B cell (primary cell): ENCODE data around the gene NCMAP. TPM values are rescaled to one million over a fixed set of nuclear protein-coding genes. Genes with fewer than 3 reads are reported as not detected.

Experiments
- ATAC-seq: fragments of 200-7000 bp; cut with Tn5 transposase; one replicate; pipeline ENCODE4 v1.10.0; 2021; ENCODE audit warnings: low read depth, mild to moderate bottlenecking, moderate number of reproducible peaks, moderate library complexity
- CTCF ChIA-PET: fragments of 350-600 bp; sonication (Branson Sonifier 250); formaldehyde crosslinking; loops from one replicate; lab custom pipeline; 2021; ENCODE audit warnings: antibody characterized with exemption, inconsistent platforms; lab: Charles Lee
- POLR2A ChIA-PET: fragments of 350-600 bp; sonication (Branson Sonifier 250); formaldehyde crosslinking; loops from one replicate; lab custom pipeline; 2021; ENCODE audit warnings: antibody characterized with exemption; lab: Charles Lee
- DNase-seq: peaks from one replicate; pipeline ENCODE4 v3.0.0; 2013
- H2AFZ ChIP-seq: 2 replicates; pipeline ENCODE4 v1.6.1; 2012; ENCODE audit warnings: mild to moderate bottlenecking, low read depth, low read length; ENCODE audit not compliant: insufficient read depth, poor library complexity, severe bottlenecking
- H3K27ac ChIP-seq, 2 donors: 1 replicate in 1 of 2; 2 replicates in 1 of 2; pipeline ENCODE4 v1.5.1; 2012 to 2013; ENCODE audit warnings: low read length in 2 of 2, mild to moderate bottlenecking in 2 of 2, moderate library complexity in 1 of 2
- H3K27me3 ChIP-seq, 4 experiments: fragments of 200-600 bp in 1 of 4; sonication (generic) in 1 of 4; replicated peaks in 1 of 4; 1 replicate in 2 of 4; 2 replicates in 2 of 4; pipeline versions ENCODE4 v1.6.1 to v1.7.0; 2013 to 2016; ENCODE audit warnings: low read length in 3 of 4, mild to moderate bottlenecking in 2 of 4, mixed read lengths in 1 of 4, moderate library complexity in 1 of 4; ENCODE audit not compliant: insufficient read depth in 4 of 4, control insufficient read depth in 3 of 4; ENCODE audit errors: control extremely low read depth in 1 of 4
- H3K36me3 ChIP-seq, 2 experiments: replicated peaks in 1 of 2; 1 replicate in 1 of 2; 2 replicates in 1 of 2; pipeline versions ENCODE4 v1.6.1 to v1.7.1; 2013; ENCODE audit warnings: low read length in 1 of 2; ENCODE audit not compliant: insufficient read depth in 2 of 2, control insufficient read depth in 1 of 2; ENCODE audit errors: control extremely low read depth in 1 of 2, extremely low read depth in 1 of 2
- H3K4me1 ChIP-seq, 2 donors: fragments of 200-600 bp in 1 of 2; sonication (generic) in 1 of 2; 1 replicate in 1 of 2; 2 replicates in 1 of 2; pipeline versions ENCODE4 v1.5.1 to v1.6.1; 2013 to 2017; ENCODE audit warnings: low read length in 2 of 2; ENCODE audit not compliant: control insufficient read depth in 2 of 2, insufficient read depth in 2 of 2
- H3K4me2 ChIP-seq: replicated peaks from 2 replicates; pipeline ENCODE3; 2012; ENCODE audit warnings: mild to moderate bottlenecking, low read depth, low read length; ENCODE audit not compliant: poor library complexity, severe bottlenecking
- H3K4me3 ChIP-seq, 5 experiments: fragments of 200-600 bp in 1 of 5; sonication (generic) in 1 of 5; 1 replicate in 3 of 5; 2 replicates in 2 of 5; pipeline versions ENCODE4 v1.5.1 to v1.7.0; 2011 to 2016; ENCODE audit warnings: low read length in 4 of 5, mild to moderate bottlenecking in 4 of 5, low read depth in 2 of 5, control low read depth in 1 of 5, moderate library complexity in 1 of 5; ENCODE audit not compliant: insufficient read depth in 1 of 5; ENCODE audit errors: control extremely low read depth in 1 of 5, extremely low read depth in 1 of 5
- H3K79me2 ChIP-seq: fragments of 200-600 bp; sonication (generic); one replicate; pipeline ENCODE4 v1.6.0; 2016; ENCODE audit warnings: low read length; ENCODE audit not compliant: control insufficient read depth, insufficient read depth
- H3K9ac ChIP-seq: fragments of 200-600 bp; sonication (generic); 2 replicates; pipeline ENCODE4 v1.6.1; 2017; ENCODE audit warnings: mild to moderate bottlenecking, low read length, moderate library complexity
- H3K9me3 ChIP-seq, 3 donors: one replicate each; pipeline versions ENCODE4 v1.6.1 to v1.7.1; 2013; ENCODE audit warnings: low read length in 2 of 3; ENCODE audit not compliant: control insufficient read depth in 2 of 3, insufficient read depth in 1 of 3; ENCODE audit errors: control extremely low read depth in 1 of 3
- H4K20me1 ChIP-seq: 2 replicates; pipeline ENCODE4 v1.6.0; 2012; ENCODE audit warnings: mild to moderate bottlenecking, low read length; ENCODE audit not compliant: insufficient read depth, control insufficient read depth, poor library complexity, severe bottlenecking
- H3K27ac Mint-ChIP-seq: one replicate; pipeline ENCODE4 v1.8.0; 2021; ENCODE audit warnings: mixed read lengths
- H3K27me3 Mint-ChIP-seq: one replicate; pipeline ENCODE4 v1.8.0; 2021; ENCODE audit warnings: mixed read lengths
- H3K4me1 Mint-ChIP-seq: one replicate; pipeline ENCODE4 v1.8.0; 2021; ENCODE audit warnings: mixed read lengths
- H3K4me3 Mint-ChIP-seq: one replicate; pipeline ENCODE4 v1.8.0; 2021; ENCODE audit warnings: mixed read lengths
- H3K9me3 Mint-ChIP-seq: one replicate; pipeline ENCODE4 v1.8.0; 2022; ENCODE audit warnings: mixed read lengths; ENCODE audit not compliant: insufficient read depth
- EZH2 ChIP-seq: IDR thresholded peaks from 2 replicates; pipeline ENCODE4 v1.6.1; 2012; ENCODE audit warnings: borderline replicate concordance, low read depth, mild to moderate bottlenecking, moderate library complexity, low read length; ENCODE audit not compliant: insufficient read depth, poor library complexity, severe bottlenecking
- WGBS: methylation state at CpG from one replicate; pipeline ENCODE4 v1.1.5; 2013; ENCODE audit warnings: missing lambda C conversion rate; ENCODE audit not compliant: insufficient coverage; 5-methylcytosine and 5-hydroxymethylcytosine counted together
- intact Hi-C: fragments of 100-400 bp; cut with micrococcal nuclease; formaldehyde crosslinking; loops from one replicate; pipeline ENCODE4 v1.10.0; 2022
- polyA plus RNA-seq: library from polyadenylated mRNA; depleted of rRNA; stranded (reverse); fragments of >200 nt; gene quantifications from 2 replicates; pipeline ENCODE4 v1.2.3, GENCODE V29; 2012
- total RNA-seq, 2 donors: library from RNA; stranded (reverse); fragments of 120-200 nt in 1 of 2; gene quantifications; 1 replicate in 1 of 2; 2 replicates in 1 of 2; pipeline versions ENCODE4 v1.2.3 to v1.2.4, GENCODE V29; 2013 to 2022
- TF ChIP-seq, protein P1 (sequence below): fragments of 200-600 bp; IDR thresholded peaks from one replicate; pipeline ENCODE4 v1.8.0; 2022; ENCODE audit warnings: antibody characterized with exemption, mild to moderate bottlenecking

Gene NCMAP
- total and polyA plus RNA-seq, 2 donors (not counting 1 experiment from before 2014, with no cell fraction given): not detected

DNA sequence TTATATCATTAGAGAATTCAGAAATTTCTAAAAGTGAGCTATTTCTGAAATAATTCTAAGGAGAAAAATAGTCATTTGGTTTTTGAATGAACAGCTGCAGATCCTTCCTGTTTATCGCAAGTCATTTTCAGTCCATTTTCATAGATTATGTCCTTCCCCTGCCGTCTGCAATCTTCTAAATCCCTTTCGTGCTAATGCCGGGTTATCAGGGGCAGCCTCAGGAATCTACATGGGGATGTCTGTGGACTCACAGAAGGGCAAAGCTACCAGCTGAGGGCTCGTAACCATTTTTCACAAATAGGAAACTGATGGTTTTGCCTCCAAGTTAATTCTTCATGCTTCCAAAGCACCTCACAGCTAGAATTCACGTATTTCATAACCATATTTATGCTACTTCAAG lies 30.3 kb upstream of the NCMAP start:
- H3K4me1 ChIP-seq: no peaks in the 10 kb centered on the region
- no peak for DNase-seq

DNA sequence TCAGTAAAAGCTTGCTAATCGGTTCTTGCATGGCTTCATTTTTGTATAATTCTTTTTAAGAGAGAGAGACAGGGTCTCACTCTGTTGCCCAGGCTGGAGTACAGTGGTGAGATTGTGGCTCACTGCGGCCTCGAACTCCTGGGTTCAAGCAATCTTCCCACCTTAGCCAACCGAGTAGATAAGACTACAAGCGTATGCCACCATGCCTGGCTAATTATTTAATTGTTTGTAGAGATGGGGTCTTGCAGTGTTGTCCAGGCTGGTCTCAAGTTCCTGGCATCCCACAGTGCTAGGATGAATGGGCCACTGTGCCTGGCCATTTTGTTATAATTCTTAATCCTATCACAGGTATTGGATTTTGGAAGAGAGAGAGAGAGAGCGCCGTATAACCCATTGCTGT lies 29.8 kb upstream of the NCMAP start:
- Histone ChIP-seq H3K27ac (no peak overlapping the region), H3K4me2 (no peak overlapping the region), H3K4me1 (no peaks in the 10 kb centered on the region), H2AFZ (no peak overlapping the region), H3K4me3 (no peak overlapping the region), H3K9ac (no peak overlapping the region), H3K36me3 (peaks cover 2 to 9% of the 10 kb centered on the region in 2 experiments), H4K20me1 (peaks cover 15% of the 10 kb centered on the region), H3K9me3 (no peaks in the 10 kb centered on the region), H3K79me2 (peaks cover 52% of the 10 kb centered on the region), H3K27me3 (no peaks in the 10 kb centered on the region)
- CTCF ChIA-PET: interaction anchor here (0.8 to 3.6 kb wide), 14 partner anchors 8 to 455 kb away, joined by 3 to 30 read pairs (median 4); partner anchors contain the start of genes NIPAL3 and RCAN3
- intact Hi-C loops: loop anchor here (2.0 kb wide), 1 partner anchor 111 kb away; the partner anchor contains the start of gene NIPAL3
- POLR2A ChIA-PET: interaction anchor here (0.6 to 0.7 kb wide), 2 partner anchors 44 to 96 kb away, joined by 3 to 4 read pairs; no protein-coding TSS in a partner anchor
- DNase-seq (no peak), ATAC-seq (no peak)
- Mint-ChIP-seq H3K4me1 (peaks cover 3% of the 10 kb centered on the region), H3K27ac (no peak overlapping the region), H3K4me3 (no peak overlapping the region), H3K27me3 (no peaks in the 10 kb centered on the region), H3K9me3 (no peaks in the 10 kb centered on the region)
- WGBS: 100% methylated on average over 1 of the region's 7 CpGs
- TF ChIP-seq, protein P1, sequence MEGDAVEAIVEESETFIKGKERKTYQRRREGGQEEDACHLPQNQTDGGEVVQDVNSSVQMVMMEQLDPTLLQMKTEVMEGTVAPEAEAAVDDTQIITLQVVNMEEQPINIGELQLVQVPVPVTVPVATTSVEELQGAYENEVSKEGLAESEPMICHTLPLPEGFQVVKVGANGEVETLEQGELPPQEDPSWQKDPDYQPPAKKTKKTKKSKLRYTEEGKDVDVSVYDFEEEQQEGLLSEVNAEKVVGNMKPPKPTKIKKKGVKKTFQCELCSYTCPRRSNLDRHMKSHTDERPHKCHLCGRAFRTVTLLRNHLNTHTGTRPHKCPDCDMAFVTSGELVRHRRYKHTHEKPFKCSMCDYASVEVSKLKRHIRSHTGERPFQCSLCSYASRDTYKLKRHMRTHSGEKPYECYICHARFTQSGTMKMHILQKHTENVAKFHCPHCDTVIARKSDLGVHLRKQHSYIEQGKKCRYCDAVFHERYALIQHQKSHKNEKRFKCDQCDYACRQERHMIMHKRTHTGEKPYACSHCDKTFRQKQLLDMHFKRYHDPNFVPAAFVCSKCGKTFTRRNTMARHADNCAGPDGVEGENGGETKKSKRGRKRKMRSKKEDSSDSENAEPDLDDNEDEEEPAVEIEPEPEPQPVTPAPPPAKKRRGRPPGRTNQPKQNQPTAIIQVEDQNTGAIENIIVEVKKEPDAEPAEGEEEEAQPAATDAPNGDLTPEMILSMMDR: no peak
- no peak for TF ChIP-seq EZH2

More for the DNA sequence above, 30.3 kb upstream of the NCMAP start:
- peaks cover 3% of the 10 kb centered on the region for H3K4me1 Mint-ChIP-seq
- H3K4me2 ChIP-seq: no peak overlapping the region
- peaks cover 2 to 9% of the 10 kb centered on the region in 2 experiments for H3K36me3 ChIP-seq
- no peak overlapping the region for H3K9ac ChIP-seq
- no peaks in the 10 kb centered on the region for H3K9me3 Mint-ChIP-seq
- H3K27ac Mint-ChIP-seq: no peak overlapping the region
- H2AFZ ChIP-seq: no peak overlapping the region
- intact Hi-C loops: loop anchor here (2.0 kb wide), 1 partner anchor 111 kb away; the partner anchor contains the start of gene NIPAL3
- peaks cover 52% of the 10 kb centered on the region for H3K79me2 ChIP-seq
- peaks cover 15% of the 10 kb centered on the region for H4K20me1 ChIP-seq
- H3K27ac ChIP-seq: no peak overlapping the region
- no peaks in the 10 kb centered on the region for H3K27me3 Mint-ChIP-seq
- no peak overlapping the region for H3K4me3 Mint-ChIP-seq
- ATAC-seq: no peak
- TF ChIP-seq, protein P1: no peak
- TF ChIP-seq EZH2: no peak
- CTCF ChIA-PET: interaction anchor here (1.1 to 3.6 kb wide), 9 partner anchors 8 to 454 kb away, joined by 3 to 30 read pairs (median 6); partner anchors contain the start of genes NIPAL3 and RCAN3
- H3K27me3 ChIP-seq: no peaks in the 10 kb centered on the region
- POLR2A ChIA-PET: interaction anchor here (0.6 kb wide), 2 partner anchors 9 to 95 kb away, joined by 3 to 4 read pairs; no protein-coding TSS in a partner anchor
- no peaks in the 10 kb centered on the region for H3K9me3 ChIP-seq
- no peak overlapping the region for H3K4me3 ChIP-seq
- WGBS: 97% methylated on average over 5 of the region's 6 CpGs
